Measurements from ENCODE around the gene DSCAML1.

Gene DSCAML1

GRCh38 chr11:117583063-117583801, 213.8 kb downstream of the DSCAML1 start:
- no peak for DNase-seq (ENCODE audit: low read depth in 2 of 2)

DNA sequence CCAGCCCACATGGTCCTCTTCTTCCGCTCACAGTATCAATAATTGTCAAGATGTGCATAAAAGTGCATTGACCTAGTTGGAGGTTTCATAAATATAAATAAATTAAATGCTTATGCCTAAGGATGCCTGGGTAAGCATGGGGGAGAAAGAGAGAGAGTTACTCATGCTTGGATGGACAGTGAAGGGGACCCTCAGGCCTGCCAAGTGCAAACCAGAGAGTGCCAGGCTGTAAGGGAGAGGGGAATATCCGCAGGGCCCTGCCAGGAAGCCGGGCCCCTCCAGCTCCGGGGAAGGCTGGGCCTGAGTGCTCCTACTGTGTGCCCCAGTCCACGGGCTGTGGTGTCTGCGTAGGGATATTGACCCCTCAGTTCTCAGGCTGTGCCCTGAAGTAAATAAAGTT, 214.6 kb downstream of the DSCAML1 start:
- DNase-seq (ENCODE audit: low read depth in 2 of 2) = no peak

DNA sequence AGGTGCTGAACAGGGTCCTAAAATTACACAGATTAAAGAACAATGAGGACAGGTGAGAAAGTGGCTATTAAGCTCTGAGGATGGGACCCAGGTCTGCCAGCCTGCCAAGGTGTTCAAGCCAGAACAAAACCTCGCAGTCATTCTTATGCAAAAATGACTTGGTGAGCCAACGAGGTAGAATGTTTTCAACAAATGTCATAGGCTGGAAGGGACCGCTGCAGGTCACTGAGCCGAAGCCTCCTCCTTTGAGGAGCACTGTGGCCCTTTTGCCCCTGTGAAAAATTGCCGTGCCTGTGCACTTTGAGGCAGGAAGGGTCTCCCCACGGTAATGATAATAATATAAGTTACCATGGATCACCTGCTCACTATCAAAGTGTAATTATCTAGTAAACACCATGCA, 216.2 kb downstream of the DSCAML1 start:
- no peak for DNase-seq (ENCODE audit: low read depth in 2 of 2)

GRCh38 chr11:117579161-117579560, 217.9 kb downstream of the DSCAML1 start:
- no peak for DNase-seq (ENCODE audit: low read depth in 2 of 2)

DNA sequence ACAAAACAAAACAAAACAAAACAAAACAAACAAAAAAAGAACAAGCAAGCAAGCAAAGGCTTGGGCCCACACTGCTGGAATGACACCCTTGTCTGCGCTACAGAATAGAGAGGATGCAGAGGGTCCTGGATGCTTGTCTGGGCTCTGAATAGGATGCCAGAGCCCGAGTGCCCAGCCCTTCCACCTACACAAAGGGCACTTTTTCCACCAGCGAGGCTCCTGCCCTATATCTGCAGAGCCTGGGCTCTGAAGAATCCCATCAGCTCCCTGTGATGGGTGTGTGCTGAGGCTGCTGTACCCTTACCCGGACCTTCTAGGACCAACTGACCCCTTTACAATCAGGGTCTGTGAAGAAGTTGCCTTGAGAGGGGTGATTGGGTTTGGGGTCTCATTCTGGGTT, 221.2 kb downstream of the DSCAML1 start:
- DNase-seq (ENCODE audit: low read depth in 2 of 2) = no peak

- DNase-seq (ENCODE audit: low read depth in 2 of 2) = no peak
Measured at GRCh38 chr11:117574551-117574950, 222.5 kb downstream of the DSCAML1 start.

GRCh38 chr11:117573326-117573725, 223.7 kb downstream of the DSCAML1 start:
- DNase-seq (ENCODE audit: low read depth in 2 of 2) = no peak

GRCh38 chr11:117572671-117573070, 224.3 kb downstream of the DSCAML1 start:
- DNase-seq (ENCODE audit: low read depth in 2 of 2) = no peak

GRCh38 chr11:117572129-117572528, 224.9 kb downstream of the DSCAML1 start:
- DNase-seq (ENCODE audit: low read depth in 2 of 2) = no peak

GRCh38 chr11:117570701-117571100, 226.3 kb downstream of the DSCAML1 start:
- DNase-seq (ENCODE audit: low read depth in 2 of 2) = no peak

GRCh38 chr11:117569911-117570310, 227.1 kb downstream of the DSCAML1 start:
- DNase-seq (ENCODE audit: low read depth in 2 of 2) = no peak

DNA sequence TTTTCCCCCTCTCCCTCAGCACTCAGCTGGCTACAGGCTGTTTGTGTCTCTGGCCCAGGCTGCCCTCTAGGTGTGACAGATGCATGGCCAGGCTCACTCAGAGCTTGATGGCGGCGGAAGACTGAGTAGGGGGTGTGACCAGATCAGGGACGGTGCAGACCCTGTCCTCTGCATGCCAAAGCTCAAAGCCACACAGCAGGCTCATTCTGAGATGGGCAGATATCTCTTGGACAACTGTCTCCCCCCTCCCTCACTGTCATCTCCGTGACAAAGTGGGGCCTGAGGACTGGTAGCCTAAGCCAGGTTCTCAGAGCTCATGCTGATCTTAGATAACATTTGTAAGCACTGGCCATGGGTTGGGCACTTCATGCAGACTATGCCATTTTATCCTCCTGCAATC, 231.3 kb downstream of the DSCAML1 start:
- no peak for DNase-seq (ENCODE audit: low read depth in 2 of 2)

GRCh38 chr11:117564321-117564720, 232.7 kb downstream of the DSCAML1 start:
- no peak for DNase-seq (ENCODE audit: low read depth in 2 of 2)

DNA sequence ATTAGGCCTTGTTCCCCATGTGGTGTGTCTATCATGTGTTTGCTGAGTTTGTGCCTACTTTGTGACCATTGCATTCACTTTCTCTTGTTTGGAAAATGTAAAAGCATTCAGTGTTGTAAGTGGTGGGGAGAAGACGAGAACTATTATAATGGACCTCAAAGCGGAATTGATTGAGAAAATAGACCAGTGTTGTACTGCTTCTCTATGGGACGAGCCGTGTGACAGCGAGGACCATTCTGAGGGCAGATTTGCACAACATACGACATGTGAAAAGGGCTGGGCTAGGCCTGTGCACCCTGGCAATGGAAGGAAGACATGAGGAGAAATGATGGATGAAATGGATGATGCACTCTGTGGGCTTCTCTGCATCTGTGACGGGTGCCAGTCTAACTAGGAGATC, 233.5 kb downstream of the DSCAML1 start:
- DNase-seq (ENCODE audit: low read depth in 2 of 2) = no peak

GRCh38 chr11:117562136-117562535, 234.9 kb downstream of the DSCAML1 start:
- DNase-seq (ENCODE audit: low read depth in 2 of 2) = no peak

GRCh38 chr11:117560780-117561530, 236.1 kb downstream of the DSCAML1 start:
- DNase-seq (ENCODE audit: low read depth in 2 of 2) = no peak

GRCh38 chr11:117559698-117560097, 237.3 kb downstream of the DSCAML1 start:
- no peak for DNase-seq (ENCODE audit: low read depth in 2 of 2)

DNA sequence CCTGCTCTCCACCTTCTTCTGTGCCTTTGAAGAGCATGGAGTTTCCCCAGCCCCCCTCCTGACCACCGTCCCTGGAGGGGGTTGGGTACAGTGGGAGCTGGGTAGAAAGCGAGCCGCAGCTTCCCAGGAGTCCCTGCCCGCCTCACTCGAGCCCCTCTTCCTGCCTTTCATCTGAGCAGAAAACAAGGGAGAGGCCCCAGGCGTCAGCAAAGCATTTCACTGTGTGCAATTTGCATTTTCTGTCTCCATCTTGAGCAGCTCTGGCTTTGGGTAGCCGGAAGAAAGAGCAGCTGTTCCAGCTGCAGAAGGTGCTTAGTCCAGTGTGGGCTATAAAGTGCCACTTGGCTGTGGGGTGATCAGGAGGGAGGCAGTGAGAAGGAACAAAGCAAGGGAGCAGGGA, 239.7 kb downstream of the DSCAML1 start:
- no peak for DNase-seq (ENCODE audit: low read depth in 2 of 2)

DNA sequence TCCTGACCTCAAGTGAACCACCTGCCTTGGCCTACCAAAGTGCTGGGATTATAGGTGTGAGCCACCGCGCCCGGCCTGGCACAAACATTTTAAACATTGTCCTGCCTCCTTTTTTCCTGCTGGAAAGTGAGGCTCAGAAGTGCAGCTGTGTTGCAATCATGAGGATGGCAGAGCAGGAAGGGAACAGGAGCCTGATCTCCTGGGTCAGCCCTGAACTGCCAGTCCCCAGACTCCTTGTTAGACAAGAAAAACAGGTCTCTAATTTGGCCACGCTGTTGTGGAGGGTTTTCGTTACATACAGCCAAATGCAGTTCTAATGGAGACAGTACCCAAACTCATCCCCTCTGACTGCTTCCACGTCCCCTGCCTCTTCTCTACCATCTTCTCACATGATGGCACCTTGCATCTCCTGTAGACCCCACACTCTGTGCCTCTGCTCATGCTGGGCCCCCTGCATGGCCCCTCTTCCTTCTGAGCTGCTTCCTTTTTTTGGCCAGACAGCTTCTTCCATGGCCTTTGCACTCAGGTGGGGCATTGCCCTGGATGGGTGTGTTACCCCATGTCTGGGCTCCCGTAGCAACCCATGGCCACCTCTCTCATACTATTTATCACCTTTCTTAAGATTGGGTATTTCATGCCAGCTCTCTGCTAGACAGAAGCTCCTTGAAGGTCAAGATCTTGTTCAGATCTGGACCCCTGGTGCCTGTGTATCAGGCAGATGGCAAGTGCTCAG, 242.2 kb downstream of the DSCAML1 start:
- DNase-seq (ENCODE audit: low read depth in 2 of 2) = no peak

GRCh38 chr11:117552626-117553025, 244.4 kb downstream of the DSCAML1 start:
- no peak for DNase-seq (ENCODE audit: low read depth in 2 of 2)

DNA sequence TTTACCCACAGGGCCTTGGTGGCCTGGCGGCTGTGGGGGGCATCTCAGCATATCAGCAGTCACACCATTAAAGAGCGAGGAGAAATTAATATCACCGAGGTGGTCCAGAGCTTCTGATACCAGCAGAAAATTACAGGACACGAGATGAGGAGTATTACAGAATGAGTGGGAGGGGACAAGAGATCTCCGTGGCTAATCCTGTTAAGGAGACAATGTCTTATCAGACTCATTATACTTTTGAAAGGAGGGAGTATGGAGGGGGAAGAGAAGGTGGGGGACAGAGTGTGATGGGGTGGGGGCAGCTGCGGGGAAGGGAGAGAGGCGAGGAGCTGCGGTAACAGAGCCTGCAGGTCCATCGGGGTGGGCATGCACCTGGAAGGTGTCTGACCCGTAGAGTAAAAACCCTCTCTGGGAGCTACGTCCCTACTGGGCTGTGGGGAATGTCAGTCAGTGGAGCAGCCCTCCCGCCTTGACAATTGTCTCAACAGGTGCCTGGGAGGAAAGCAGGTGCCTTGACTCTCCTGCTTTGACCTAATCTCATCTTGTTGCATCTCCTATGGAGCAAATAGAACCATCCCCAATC, 245.2 kb downstream of the DSCAML1 start:
- DNase-seq (ENCODE audit: low read depth in 2 of 2) = no peak

GRCh38 chr11:117550466-117550865, 246.6 kb downstream of the DSCAML1 start:
- no peak for DNase-seq (ENCODE audit: low read depth in 2 of 2)

All from stimulated activated CD4-positive, alpha-beta T cell treated with anti-CD3 and anti-CD28 coated beads, Interleukin-12 subunit alpha, Interleukin-12 subunit beta, amount 100 ng/mL, for 24 hours (primary cell).